ENCODE measurements around the gene CLCN1. TPM values are rescaled to one million over a fixed set of nuclear protein-coding genes. Genes with fewer than 3 reads are reported as not detected.

Gene CLCN1
- total and polyA plus RNA-seq, 2 of the 8 experiments (the other 6 are each of a cell fraction or from before 2014, with no cell fraction given) = 0.36 to 0.41 TPM

DNA sequence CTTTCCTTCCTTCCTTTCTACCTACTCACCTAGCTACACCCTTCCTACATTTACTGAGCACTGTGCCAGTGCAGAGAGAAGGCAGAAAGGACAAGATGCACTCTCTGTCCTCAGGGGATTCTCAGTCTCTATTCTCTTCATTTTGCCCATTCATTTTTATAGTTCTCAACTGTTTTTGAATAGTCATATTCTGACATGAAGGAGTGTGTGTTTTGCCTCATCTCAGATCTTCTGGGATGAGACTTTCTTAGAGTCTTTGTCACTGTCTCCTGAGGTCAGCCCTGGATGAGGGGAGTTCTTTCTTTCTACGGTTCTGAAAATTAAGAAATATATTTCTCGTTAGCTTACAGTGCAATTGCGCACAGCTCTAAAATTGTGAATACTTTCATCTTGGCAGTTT lies 21.3 kb downstream of the CLCN1 start:
- Histone ChIP-seq H2AK5ac (ENCODE audit: low read depth, low read length) (no peak overlapping the region), H3K4me2 (ENCODE audit: insufficient read depth in 1 of 2, low read depth in 2 of 2, low read length in 2 of 2) (no peak overlapping the region), H3K56ac (replicated peaks; ENCODE audit: insufficient read length, low read depth, low read length) (no peak overlapping the region), H3K23me2 (ENCODE audit: low read depth, low read length) (no peaks in the 10 kb centered on the region), H3K79me1 (ENCODE audit: low read depth, low read length) (no peaks in the 10 kb centered on the region), H4K20me1 (replicated peaks in 1 of 2; ENCODE audit: control insufficient read depth in 1 of 2, insufficient read depth in 2 of 2, low read length in 2 of 2) (no peaks in the 10 kb centered on the region), H3K9me3 (ENCODE audit: insufficient read depth in 2 of 2, low read depth in 1 of 2, low read length in 1 of 2) (no peaks in the 10 kb centered on the region), H3K79me2 (ENCODE audit: control insufficient read depth in 1 of 2, insufficient read depth in 2 of 2, low read length in 2 of 2) (no peaks in the 10 kb centered on the region), H3K23ac (ENCODE audit: insufficient read length) (no peak overlapping the region), H3K4me1 (replicated peaks in 1 of 4; ENCODE audit: control insufficient read depth in 3 of 4, insufficient read depth in 4 of 4, low read length in 3 of 4) (no peaks in the 10 kb centered on the region), H3K18ac (ENCODE audit: extremely low read depth, low read length) (no peak overlapping the region), H3K36me3 (ENCODE audit: control insufficient read depth in 2 of 4, insufficient read depth in 4 of 4, low read length in 3 of 4) (no peaks in the 10 kb centered on the region), H2BK120ac (replicated peaks; ENCODE audit: low read depth, low read length) (no peak overlapping the region), H4K5ac (ENCODE audit: insufficient read length, low read depth, low read length) (no peak overlapping the region), H2BK12ac (ENCODE audit: low read depth, low read length) (no peak overlapping the region), H4K8ac (ENCODE audit: extremely low read depth, insufficient read depth, low read length) (no peak overlapping the region), H4K91ac (replicated peaks; ENCODE audit: insufficient read length, low read length) (no peak overlapping the region), H2AFZ (ENCODE audit: low read length) (no peak overlapping the region), H3K27ac (ENCODE audit: low read depth, low read length) (no peak overlapping the region), H3K14ac (ENCODE audit: insufficient read length) (no peak overlapping the region), H2BK15ac (ENCODE audit: low read length) (no peak overlapping the region), H3K27me3 (replicated peaks in 1 of 4; ENCODE audit: control insufficient read depth in 3 of 4, extremely low read depth in 1 of 4, insufficient read depth in 3 of 4, low read length in 3 of 4) (no peaks in the 10 kb centered on the region), H3K4me3 (ENCODE audit: extremely low read depth in 1 of 4, insufficient read depth in 2 of 4, low read depth in 3 of 4, low read length in 4 of 4) (no peak overlapping the region), H3K9ac (replicated peaks in 1 of 4; ENCODE audit: extremely low read depth in 1 of 4, low read depth in 3 of 4, low read length in 3 of 4) (no peak overlapping the region), H2BK5ac (ENCODE audit: low read depth, low read length) (no peak overlapping the region), H2BK20ac (ENCODE audit: low read length) (no peak overlapping the region), H3K4ac (replicated peaks; ENCODE audit: insufficient read length, low read depth, low read length) (no peak overlapping the region)
- FAIRE-seq (no peak), DNase-seq (ENCODE audit: low read depth in 1 of 2, low spot score in 2 of 2) (no peak)
- ChIA-PET CTCF (ENCODE audit: partially characterized antibody) (interaction anchor here (0.7 to 4.0 kb wide), 13 partner anchors 8 to 97 kb away, joined by 3 to 26 read pairs (median 4); partner anchors contain the start of gene CLCN1), POLR2A (ENCODE audit: partially characterized antibody) (interaction anchor here (1.0 to 1.9 kb wide), 4 partner anchors 8 to 69 kb away, joined by 3 to 5 read pairs (median 4); no protein-coding TSS in a partner anchor)
- 89% methylated on average over 3 of the region's 3 CpGs; no CpG with 5 or more reads in 1 of the 2 experiments for WGBS, 2 experiments (ENCODE audit: extremely low coverage in 1 of 2, insufficient coverage in 1 of 2, insufficient read length in 1 of 2, insufficient replicate concordance in 2 of 2, low coverage in 1 of 2, low lambda C conversion rate in 2 of 2, missing lambda C conversion rate in 1 of 2)
- TF ChIP-seq SIN3A (conservative IDR thresholded peaks at IDR 0.05 in 1 of 2, IDR thresholded peaks at IDR 0.05 in 1 of 2; ENCODE audit: low read depth in 1 of 2, low read length in 2 of 2) (no peak), KDM4A (IDR thresholded peaks at IDR 0.05; ENCODE audit: low read depth, low read length, severe bottlenecking) (no peak), JUND (IDR thresholded peaks at IDR 0.05; ENCODE audit: low read length) (no peak), TCF12 (IDR thresholded peaks at IDR 0.05; ENCODE audit: low read depth, low read length) (no peak), RNF2 (IDR thresholded peaks at IDR 0.05; ENCODE audit: borderline replicate concordance, low read depth, low read length, missing control alignments, poor library complexity, severe bottlenecking) (no peak)
- TF ChIP-seq, protein P1, sequence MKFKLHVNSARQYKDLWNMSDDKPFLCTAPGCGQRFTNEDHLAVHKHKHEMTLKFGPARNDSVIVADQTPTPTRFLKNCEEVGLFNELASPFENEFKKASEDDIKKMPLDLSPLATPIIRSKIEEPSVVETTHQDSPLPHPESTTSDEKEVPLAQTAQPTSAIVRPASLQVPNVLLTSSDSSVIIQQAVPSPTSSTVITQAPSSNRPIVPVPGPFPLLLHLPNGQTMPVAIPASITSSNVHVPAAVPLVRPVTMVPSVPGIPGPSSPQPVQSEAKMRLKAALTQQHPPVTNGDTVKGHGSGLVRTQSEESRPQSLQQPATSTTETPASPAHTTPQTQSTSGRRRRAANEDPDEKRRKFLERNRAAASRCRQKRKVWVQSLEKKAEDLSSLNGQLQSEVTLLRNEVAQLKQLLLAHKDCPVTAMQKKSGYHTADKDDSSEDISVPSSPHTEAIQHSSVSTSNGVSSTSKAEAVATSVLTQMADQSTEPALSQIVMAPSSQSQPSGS (IDR thresholded peaks at IDR 0.05; ENCODE audit: low read length) = no peak
